DND-41 (cell line): ENCODE results near the gene EHMT1.

Experiments used
- CTCF ChIP-seq: IDR thresholded peaks from 2 replicates; pipeline ENCODE4 v1.5.1; 2012; ENCODE audit warnings: borderline replicate concordance, low read length, moderate library complexity, mild to moderate bottlenecking; ENCODE audit not compliant: poor library complexity, severe bottlenecking; ENCODE audit errors: extremely low read depth
- EZH2 ChIP-seq: IDR thresholded peaks from 3 replicates; pipeline ENCODE4 v1.6.1; 2012; ENCODE audit warnings: borderline replicate concordance, low read depth, mild to moderate bottlenecking, moderate library complexity, low read length, inconsistent platforms; ENCODE audit not compliant: severe bottlenecking

DNA sequence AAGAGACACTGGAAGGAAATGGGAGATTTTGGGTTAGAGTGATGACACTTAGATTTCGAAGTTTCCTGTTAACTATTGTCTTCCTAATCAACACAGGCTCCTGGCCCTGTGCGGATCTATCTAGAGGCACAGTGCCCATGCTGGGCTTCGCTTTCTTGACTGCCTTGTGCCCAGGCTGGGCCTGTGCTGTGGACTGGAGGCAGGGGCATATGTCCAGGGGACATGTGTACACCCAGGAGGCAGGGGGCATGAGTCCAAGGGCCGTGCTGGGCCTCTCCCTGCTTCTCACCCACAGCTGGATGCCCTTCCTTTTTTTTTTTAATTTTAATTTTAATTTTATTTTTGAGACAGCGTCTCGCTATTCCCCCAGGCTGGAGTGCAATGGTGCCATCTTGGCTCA, 37.6 kb downstream of the EHMT1 start:
- TF ChIP-seq EZH2: no peak
- TF ChIP-seq CTCF: no peak
